Gastrocnemius medialis (tissue), 4 donors: Measurements from ENCODE around the gene SLC22A1. TPM values are rescaled to one million over a fixed set of nuclear protein-coding genes. Genes with fewer than 3 reads are reported as not detected.
"Not testable (repeated sequence)": the region's sequence is repeated elsewhere in the genome, so short reads cannot be mapped to it uniquely, and the experiment has no call there.

Experiments used
- ATAC-seq, 2 donors: fragments of 150-250 bp; one replicate each; pipeline ENCODE4 v1.9.1; 2016
- DNase-seq, 2 donors: peaks; one replicate each; pipeline ENCODE4 v3.0.0-alpha.2; 2019
- H3K27ac ChIP-seq, 4 donors: fragments of 200-600 bp; sonication (generic); 1 replicate in 1 of 4; 2 replicates in 3 of 4; pipeline ENCODE4 v1.5.1; 2016 to 2018; ENCODE audit warnings: mild to moderate bottlenecking in 2 of 4, moderate library complexity in 1 of 4
- H3K27me3 ChIP-seq, 3 donors: fragments of 200-600 bp; sonication (generic) in 2 of 3; 1 replicate in 1 of 3; 2 replicates in 2 of 3; pipeline versions ENCODE4 v1.5.1 to v1.6.0; 2016 to 2019; ENCODE audit warnings: mild to moderate bottlenecking in 1 of 3, moderate library complexity in 1 of 3
- H3K36me3 ChIP-seq, 2 donors: fragments of 200-600 bp; sonication (generic) in 1 of 2; one replicate each; pipeline ENCODE4 v1.5.1; 2017 to 2018
- H3K4me1 ChIP-seq, 2 donors: fragments of 200-600 bp; sonication (generic) in 1 of 2; one replicate each; pipeline ENCODE4 v1.5.1; 2016 to 2017; ENCODE audit warnings: mild to moderate bottlenecking in 2 of 2
- H3K4me3 ChIP-seq, 4 donors: fragments of 200-600 bp; sonication (generic) in 3 of 4; 1 replicate in 1 of 4; 2 replicates in 3 of 4; pipeline ENCODE4 v1.5.1; 2016 to 2019; ENCODE audit warnings: mild to moderate bottlenecking in 2 of 4
- H3K9me3 ChIP-seq, 3 donors: fragments of 200-600 bp; sonication (generic) in 2 of 3; 1 replicate in 1 of 3; 2 replicates in 2 of 3; pipeline ENCODE4 v1.5.1; 2016 to 2019
- POLR2A ChIP-seq, 2 donors: fragments of 450-650 bp; IDR thresholded peaks; one replicate each; pipeline ENCODE4 v1.6.1; 2017; ENCODE audit warnings: antibody characterized with exemption in 2 of 2, mild to moderate bottlenecking in 2 of 2, moderate library complexity in 2 of 2
- in situ Hi-C, 4 donors: fragments of 200-750 bp; cut with MboI; loops; one replicate each; pipeline versions ENCODE4 v1.15.0 to v1.8.0; 2017; ENCODE audit warnings: low sequenced_read_pairs in 4 of 4
- intact Hi-C: fragments of 100-400 bp; cut with DNase I; formaldehyde crosslinking; loops from one replicate; pipeline ENCODE4 v1.15.1; 2023; ENCODE audit warnings: low total_unique reads
- total RNA-seq, 4 donors: library from RNA; depleted of rRNA; stranded (reverse); fragments of >200 nt; gene quantifications; one replicate each; pipeline versions ENCODE4 v1.1.0 to v1.2.3, GENCODE V29; 2016
- TF ChIP-seq, protein P1 (sequence below), 5 experiments: fragments of 450-650 bp in 3 of 5; fragments of 200-600 bp in 2 of 5; sonication (generic) in 2 of 5; IDR thresholded peaks in 4 of 5; conservative IDR thresholded peaks in 1 of 5; 1 replicate in 4 of 5; 2 replicates in 1 of 5; pipeline ENCODE4 v1.5.1; 2016 to 2019; ENCODE audit warnings: antibody characterized with exemption in 5 of 5, mild to moderate bottlenecking in 3 of 5, moderate library complexity in 3 of 5

SLC22A1 gene
- total RNA-seq, 4 donors from 2014 or later = 0.78 to 1.4 (median 1.1) TPM

DNA sequence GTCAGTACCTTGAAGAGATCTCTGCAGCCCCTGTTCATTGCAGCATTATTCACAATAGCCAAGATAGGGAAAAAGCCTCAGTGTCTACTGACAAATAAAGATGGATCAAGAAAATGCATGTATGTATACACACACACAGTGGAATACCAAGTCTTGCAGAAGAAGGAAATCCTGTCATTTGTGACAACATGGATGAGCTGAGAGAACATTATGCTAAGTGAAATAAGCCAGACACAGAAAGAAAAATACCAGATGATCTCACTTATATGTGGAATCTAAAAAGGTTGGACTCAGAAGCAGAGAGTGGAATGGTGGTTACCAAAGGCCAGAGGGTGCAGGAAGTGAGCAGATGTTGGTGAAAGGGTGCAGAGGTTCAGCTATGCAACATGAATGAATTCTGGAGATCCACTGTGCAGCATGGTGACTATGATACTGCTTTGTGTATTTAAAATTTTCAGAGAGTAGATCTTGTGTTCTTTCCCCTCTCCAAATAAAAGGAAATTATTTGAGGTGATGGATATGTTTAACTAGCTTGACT is 11.0 kb upstream of the SLC22A1 start:
- no peak for DNase-seq
- Histone ChIP-seq H3K4me3 (no peak overlapping the region), H3K27me3 (no peaks in the 10 kb centered on the region), H3K27ac (no peak overlapping the region), H3K36me3 (peaks cover 0 to 14% of the 10 kb centered on the region in 2 donors), H3K4me1 (no peaks in the 10 kb centered on the region), H3K9me3 (no peaks in the 10 kb centered on the region)
- in situ Hi-C loops (no loop called here), intact Hi-C loops (no loop called here)
- ATAC-seq = no peak
- TF ChIP-seq, protein P1, sequence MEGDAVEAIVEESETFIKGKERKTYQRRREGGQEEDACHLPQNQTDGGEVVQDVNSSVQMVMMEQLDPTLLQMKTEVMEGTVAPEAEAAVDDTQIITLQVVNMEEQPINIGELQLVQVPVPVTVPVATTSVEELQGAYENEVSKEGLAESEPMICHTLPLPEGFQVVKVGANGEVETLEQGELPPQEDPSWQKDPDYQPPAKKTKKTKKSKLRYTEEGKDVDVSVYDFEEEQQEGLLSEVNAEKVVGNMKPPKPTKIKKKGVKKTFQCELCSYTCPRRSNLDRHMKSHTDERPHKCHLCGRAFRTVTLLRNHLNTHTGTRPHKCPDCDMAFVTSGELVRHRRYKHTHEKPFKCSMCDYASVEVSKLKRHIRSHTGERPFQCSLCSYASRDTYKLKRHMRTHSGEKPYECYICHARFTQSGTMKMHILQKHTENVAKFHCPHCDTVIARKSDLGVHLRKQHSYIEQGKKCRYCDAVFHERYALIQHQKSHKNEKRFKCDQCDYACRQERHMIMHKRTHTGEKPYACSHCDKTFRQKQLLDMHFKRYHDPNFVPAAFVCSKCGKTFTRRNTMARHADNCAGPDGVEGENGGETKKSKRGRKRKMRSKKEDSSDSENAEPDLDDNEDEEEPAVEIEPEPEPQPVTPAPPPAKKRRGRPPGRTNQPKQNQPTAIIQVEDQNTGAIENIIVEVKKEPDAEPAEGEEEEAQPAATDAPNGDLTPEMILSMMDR (IDR thresholded peaks at IDR 0.05 in 4 of 5, conservative IDR thresholded peaks at IDR 0.05 in 1 of 5) = no peak
- TF ChIP-seq POLR2A (IDR thresholded peaks at IDR 0.05) = no peak

DNA sequence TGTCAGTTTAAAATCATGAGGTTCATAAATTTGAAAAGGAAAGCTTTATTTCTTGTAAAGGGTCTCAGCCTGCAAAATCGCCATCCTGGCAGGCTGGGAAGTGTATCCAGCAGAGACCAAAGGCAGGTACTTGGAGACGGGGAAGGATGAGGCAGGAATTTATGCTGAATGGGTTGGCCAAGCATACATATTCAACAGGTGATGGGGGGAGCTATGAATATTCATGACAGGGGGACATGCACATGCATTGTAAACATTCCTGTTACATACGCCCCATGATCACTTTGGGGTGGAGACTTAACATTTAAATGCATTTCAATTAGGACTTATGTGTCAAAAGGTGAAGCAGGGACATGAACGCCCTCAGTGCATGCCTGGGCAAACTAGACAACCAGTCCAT is 9.8 kb upstream of the SLC22A1 start:
- H3K4me1 ChIP-seq = no peaks in the 10 kb centered on the region
- intact Hi-C loops = no loop called here
- ATAC-seq (no peak), DNase-seq (no peak)
- no peaks in the 10 kb centered on the region for H3K27me3 ChIP-seq
- H3K36me3 ChIP-seq = peaks cover 0 to 7% of the 10 kb centered on the region in 2 donors
- no peak overlapping the region for H3K4me3 ChIP-seq
- in situ Hi-C loops = no loop called here
- TF ChIP-seq, protein P1 (IDR thresholded peaks at IDR 0.05 in 4 of 5, conservative IDR thresholded peaks at IDR 0.05 in 1 of 5) = no peak
- no peak for TF ChIP-seq POLR2A (IDR thresholded peaks at IDR 0.05)
- H3K27ac ChIP-seq = no peak overlapping the region
- no peaks in the 10 kb centered on the region for H3K9me3 ChIP-seq

DNA sequence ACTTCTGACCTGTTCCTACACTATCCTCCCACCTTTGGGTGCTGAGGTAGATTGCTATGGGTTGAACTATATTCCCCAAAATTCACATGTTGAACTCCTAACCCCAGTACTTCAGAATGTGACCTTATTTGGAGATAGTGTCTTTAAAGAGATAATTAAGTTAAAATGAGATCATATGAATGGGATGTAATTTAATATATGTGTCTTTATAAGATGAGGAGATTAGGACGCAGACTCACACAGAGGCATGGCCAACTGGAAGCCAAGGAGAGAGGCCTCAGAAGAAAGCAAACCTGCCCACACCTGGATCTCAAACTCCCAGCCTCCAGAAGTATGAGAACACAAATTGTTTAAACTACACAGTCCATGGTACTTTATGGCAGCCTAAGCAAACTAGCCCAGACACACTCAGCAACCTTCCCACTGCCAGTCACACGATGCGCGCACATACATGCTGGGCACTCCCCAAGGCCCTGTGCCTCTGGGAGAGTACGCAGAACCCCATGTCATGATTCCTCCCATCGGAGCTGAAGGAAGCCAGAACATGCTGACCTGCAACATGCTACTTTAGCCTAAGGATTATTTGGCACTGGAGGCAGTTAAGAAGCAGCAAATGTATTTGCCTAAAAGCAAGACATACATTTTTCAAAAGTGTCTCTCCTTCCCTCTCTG is 8.9 kb upstream of the SLC22A1 start:
- TF ChIP-seq, protein P1 (IDR thresholded peaks at IDR 0.05 in 4 of 5, conservative IDR thresholded peaks at IDR 0.05 in 1 of 5) = no peak
- TF ChIP-seq POLR2A (IDR thresholded peaks at IDR 0.05) = no peak
- DNase-seq (no peak), ATAC-seq (no peak)
- no peak overlapping the region for H3K27ac ChIP-seq
- H3K27me3 ChIP-seq = no peaks in the 10 kb centered on the region
- no peaks in the 10 kb centered on the region for H3K4me1 ChIP-seq
- H3K36me3 ChIP-seq = peaks cover 0 to 11% of the 10 kb centered on the region in 2 donors
- H3K4me3 ChIP-seq = no peak overlapping the region
- no peaks in the 10 kb centered on the region for H3K9me3 ChIP-seq
- intact Hi-C loops = no loop called here
- in situ Hi-C loops = no loop called here

DNA sequence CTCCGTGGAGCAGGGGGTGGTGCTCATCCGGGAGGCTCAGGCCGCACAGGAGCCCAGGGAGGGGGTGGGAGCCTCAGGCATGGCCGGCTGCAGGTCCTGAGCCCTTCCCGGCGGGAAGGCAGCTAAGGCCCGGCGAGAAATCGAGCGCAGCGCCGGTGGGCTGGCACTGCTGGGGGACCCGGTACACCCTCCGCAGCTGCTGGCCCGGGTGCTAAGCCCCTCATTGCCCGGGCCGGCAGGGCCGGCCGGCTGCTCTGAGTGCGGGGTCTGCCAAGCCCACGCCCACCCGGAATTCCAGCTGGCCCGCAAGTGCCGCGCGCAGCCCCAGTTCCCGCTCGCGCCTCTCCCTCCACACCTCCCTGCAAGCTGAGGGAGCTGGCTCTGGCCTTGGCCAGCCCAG is 7.1 kb upstream of the SLC22A1 start:
- ATAC-seq, DNase-seq, H3K27ac ChIP-seq, H3K4me1 ChIP-seq, H3K9me3 ChIP-seq, in situ Hi-C loops, H3K27me3 ChIP-seq, H3K4me3 ChIP-seq, intact Hi-C loops: not testable (repeated sequence)
- peaks cover 0 to 16% of the 10 kb centered on the region in 2 donors for H3K36me3 ChIP-seq

DNA sequence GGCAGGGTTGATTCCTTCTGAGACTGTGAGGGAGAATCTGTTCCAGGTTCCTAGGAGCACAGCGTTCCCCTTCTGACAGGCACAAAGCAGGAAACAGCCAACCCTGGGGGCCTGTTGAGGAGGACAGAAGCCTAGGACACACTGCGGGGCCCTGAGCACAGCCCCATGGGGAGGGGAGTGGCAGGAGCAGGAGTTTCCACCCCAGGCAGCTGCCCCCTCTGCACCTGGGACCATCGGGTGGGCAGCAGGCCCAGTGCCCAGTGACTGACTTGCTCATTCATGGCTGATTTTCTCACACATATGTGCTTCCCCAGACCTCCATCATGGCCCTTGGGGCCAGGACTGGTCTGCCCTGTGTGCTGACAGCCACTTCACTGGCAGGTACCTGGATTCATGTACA is 6.2 kb upstream of the SLC22A1 start:
- Histone ChIP-seq H3K4me3 (no peak overlapping the region), H3K9me3 (no peaks in the 10 kb centered on the region), H3K27ac (no peak overlapping the region), H3K36me3 (peaks cover 0 to 11% of the 10 kb centered on the region in 2 donors), H3K4me1 (no peaks in the 10 kb centered on the region), H3K27me3 (no peaks in the 10 kb centered on the region)
- DNase-seq (no peak), ATAC-seq (no peak)
- TF ChIP-seq, protein P1 (IDR thresholded peaks at IDR 0.05 in 4 of 5, conservative IDR thresholded peaks at IDR 0.05 in 1 of 5) = no peak
- TF ChIP-seq POLR2A (IDR thresholded peaks at IDR 0.05) = no peak
- intact Hi-C loops (no loop called here), in situ Hi-C loops (no loop called here)
